ENCODE results near the gene PIGK. TPM values are rescaled to one million over a fixed set of nuclear protein-coding genes. Genes with fewer than 3 reads are reported as not detected.

Gene PIGK
- polyA plus RNA-seq, 1 donor (not counting 4 experiments of a cell fraction or from before 2014, with no cell fraction given), result 29.4 TPM

- dilution Hi-C loops (cut with MboI; ENCODE audit: extremely low pct_ligation_motif_present, low sequenced_read_pairs), result no loop called here
These were observed 16.5 kb downstream of the PIGK start for GRCh38 chr1:77202751-77203150.

GRCh38 chr1:77200806-77201205 lies 18.4 kb downstream of the PIGK start:
- Histone ChIP-seq H3K9ac (ENCODE audit: control insufficient read depth, extremely low read depth, insufficient read depth, low read length) (no peak overlapping the region), H3K79me2 (ENCODE audit: control insufficient read depth, insufficient read depth, low read length) (no peaks in the 10 kb centered on the region), H3K4me3 (ENCODE audit: control insufficient read depth in 2 of 3, extremely low read depth in 1 of 3, insufficient read depth in 2 of 3, low read depth in 1 of 3, low read length in 3 of 3) (no peak overlapping the region), H3K27me3 (ENCODE audit: control insufficient read depth, extremely low read depth, insufficient read depth, low read length) (no peaks in the 10 kb centered on the region), H4K20me1 (ENCODE audit: control insufficient read depth, extremely low read depth, insufficient read depth, low read length) (no peaks in the 10 kb centered on the region), H3K4me1 (ENCODE audit: control insufficient read depth, extremely low read depth, insufficient read depth, low read length) (no peaks in the 10 kb centered on the region), H3K9me1 (ENCODE audit: control insufficient read depth, extremely low read depth, insufficient read depth, low read length) (no peaks in the 10 kb centered on the region), H2AFZ (ENCODE audit: control insufficient read depth, low read length) (no peak overlapping the region), H3K4me2 (ENCODE audit: control insufficient read depth, extremely low read depth, insufficient read depth, low read depth, low read length) (no peak overlapping the region), H3K27ac (ENCODE audit: control insufficient read depth, insufficient read depth, low read length) (no peak overlapping the region), H3K9me3 (ENCODE audit: control insufficient read depth, low read depth, low read length) (no peaks in the 10 kb centered on the region), H3K36me3 (ENCODE audit: control insufficient read depth in 2 of 2, extremely low read depth in 1 of 2, insufficient read depth in 2 of 2, low read length in 2 of 2) (no peaks in the 10 kb centered on the region)
- FAIRE-seq (no peak), DNase-seq (ENCODE audit: low read depth, low spot score) (no peak)
- TF ChIP-seq EZH2 (IDR thresholded peaks at IDR 0.05; ENCODE audit: low read length) (no peak), CTCF (optimal IDR thresholded peaks at IDR 0.05 in 1 of 3, IDR thresholded peaks at IDR 0.05 in 1 of 3, conservative IDR thresholded peaks at IDR 0.05 in 1 of 3; ENCODE audit: extremely low read depth in 1 of 3, insufficient read depth in 2 of 3, low read length in 3 of 3) (no peak)
- dilution Hi-C loops (cut with MboI; ENCODE audit: extremely low pct_ligation_motif_present, low sequenced_read_pairs), result no loop called here

More at GRCh38 chr1:77202751-77203150, 16.5 kb downstream of the PIGK start:
- Histone ChIP-seq H3K27me3 (ENCODE audit: control insufficient read depth, extremely low read depth, insufficient read depth, low read length) (no peaks in the 10 kb centered on the region), H3K9me3 (ENCODE audit: control insufficient read depth, low read depth, low read length) (no peaks in the 10 kb centered on the region), H3K9me1 (ENCODE audit: control insufficient read depth, extremely low read depth, insufficient read depth, low read length) (no peaks in the 10 kb centered on the region), H3K4me1 (ENCODE audit: control insufficient read depth, extremely low read depth, insufficient read depth, low read length) (no peaks in the 10 kb centered on the region), H2AFZ (ENCODE audit: control insufficient read depth, low read length) (no peak overlapping the region), H4K20me1 (ENCODE audit: control insufficient read depth, extremely low read depth, insufficient read depth, low read length) (no peaks in the 10 kb centered on the region), H3K9ac (ENCODE audit: control insufficient read depth, extremely low read depth, insufficient read depth, low read length) (no peak overlapping the region), H3K4me3 (ENCODE audit: control insufficient read depth in 2 of 3, extremely low read depth in 1 of 3, insufficient read depth in 2 of 3, low read depth in 1 of 3, low read length in 3 of 3) (no peak overlapping the region), H3K4me2 (ENCODE audit: control insufficient read depth, extremely low read depth, insufficient read depth, low read depth, low read length) (no peak overlapping the region), H3K36me3 (ENCODE audit: control insufficient read depth in 2 of 2, extremely low read depth in 1 of 2, insufficient read depth in 2 of 2, low read length in 2 of 2) (no peaks in the 10 kb centered on the region), H3K27ac (ENCODE audit: control insufficient read depth, insufficient read depth, low read length) (no peak overlapping the region), H3K79me2 (ENCODE audit: control insufficient read depth, insufficient read depth, low read length) (no peaks in the 10 kb centered on the region)
- no peak for DNase-seq (ENCODE audit: low read depth, low spot score)
- TF ChIP-seq EZH2 (IDR thresholded peaks at IDR 0.05; ENCODE audit: low read length) (no peak), CTCF (optimal IDR thresholded peaks at IDR 0.05 in 1 of 3, IDR thresholded peaks at IDR 0.05 in 1 of 3, conservative IDR thresholded peaks at IDR 0.05 in 1 of 3; ENCODE audit: extremely low read depth in 1 of 3, insufficient read depth in 2 of 3, low read length in 3 of 3) (no peak)
- no peak for FAIRE-seq

All from keratinocyte (primary cell).